HCT116 (cell line): Measurements from ENCODE around the gene NHERF2. TPM values are rescaled to one million over a fixed set of nuclear protein-coding genes. Genes with fewer than 3 reads are reported as not detected.

ENCODE experiments used
- ATAC-seq: fragments of 200-7000 bp; cut with Tn5 transposase; 2 replicates; pipeline ENCODE4 v1.9.1; 2020; ENCODE audit warnings: mild to moderate bottlenecking, moderate library complexity
- BruUV-seq: library from RNA; stranded (reverse); fragments of 400-500 nt; replicated peaks from 2 replicates; lab custom pipeline; 2021; lab: Mats Ljungman, UMichigan
- CTCF ChIA-PET: fragments of 300-600 bp; sonication (Branson Sonifier 250); formaldehyde crosslinking; loops from one replicate; lab custom pipeline; 2021; ENCODE audit warnings: antibody characterized with exemption; lab: Charles Lee
- POLR2A ChIA-PET: fragments of 300-600, 350-600 bp; sonication (Branson Sonifier 250); formaldehyde crosslinking; loops from one replicate; lab custom pipeline; 2021; ENCODE audit warnings: antibody characterized with exemption; lab: Charles Lee
- RAD21 ChIA-PET, 2 experiments: fragments of 300-600 bp; sonication (Branson Sonifier 250); formaldehyde crosslinking; loops; one replicate each; lab custom pipeline; 2023; ENCODE audit warnings: low total read pairs in 2 of 2; ENCODE audit not compliant: uncharacterized antibody in 2 of 2, unreplicated experiment in 2 of 2, low non-redundant PET in 1 of 2; lab: Charles Lee
- DNase-seq: peaks from one replicate; pipeline ENCODE4 v3.0.0-alpha.2; 2010; ENCODE audit warnings: low read depth, low spot score
- H2AFZ ChIP-seq: fragments of 200-600 bp; shearing (Covaris generic), sonication (generic); 2 replicates; pipeline ENCODE4 v1.6.1; 2017; ENCODE audit warnings: low read depth, mixed run types, mixed read lengths, antibody characterized with exemption, low read length; ENCODE audit not compliant: poor library complexity, severe bottlenecking
- H3K27ac ChIP-seq: 2 replicates; pipeline ENCODE4 v1.5.1; 2012; ENCODE audit warnings: low read depth, low read length
- H3K27me3 ChIP-seq: fragments of 200-600 bp; sonication (generic); 2 replicates; pipeline ENCODE4 v1.6.1; 2016; ENCODE audit warnings: mixed run types, low read length, mixed read lengths; ENCODE audit not compliant: insufficient read depth
- H3K36me3 ChIP-seq, 2 experiments: fragments of 200-500 bp in 1 of 2; fragments of 200-600 bp in 1 of 2; sonication (Bioruptor generic) in 1 of 2; sonication (generic) in 1 of 2; 2 replicates each; pipeline versions ENCODE4 v1.5.1 to v1.6.1; 2014 to 2016; ENCODE audit warnings: low read length in 2 of 2, inconsistent platforms in 1 of 2, mixed read lengths in 1 of 2, mixed run types in 1 of 2; ENCODE audit not compliant: insufficient read depth in 2 of 2, control insufficient read depth in 1 of 2
- H3K4me1 ChIP-seq, 2 experiments: fragments of 200-600 bp in 1 of 2; sonication (generic) in 1 of 2; 2 replicates each; pipeline versions ENCODE4 v1.5.1 to v1.6.1; 2012 to 2017; ENCODE audit warnings: low read length in 2 of 2, inconsistent platforms in 1 of 2, mild to moderate bottlenecking in 1 of 2, mixed read lengths in 1 of 2, mixed run types in 1 of 2, moderate library complexity in 1 of 2; ENCODE audit not compliant: insufficient read depth in 2 of 2, control insufficient read depth in 1 of 2
- H3K4me2 ChIP-seq: fragments of 200-600 bp; sonication (generic); 2 replicates; pipeline ENCODE4 v1.6.1; 2017; ENCODE audit warnings: mixed run types, low read length, mixed read lengths
- H3K4me3 ChIP-seq, 2 experiments: fragments of 200-600 bp in 1 of 2; sonication (generic) in 1 of 2; replicated peaks in 1 of 2; 2 replicates each; pipeline ENCODE4 v1.5.1; 2011 to 2016; ENCODE audit warnings: low read length in 2 of 2, control low read depth in 1 of 2, low read depth in 1 of 2, mild to moderate bottlenecking in 1 of 2, mixed read lengths in 1 of 2, mixed run types in 1 of 2
- H3K79me2 ChIP-seq: fragments of 200-600 bp; sonication (generic); 2 replicates; pipeline ENCODE4 v1.6.1; 2017; ENCODE audit warnings: mild to moderate bottlenecking, mixed run types, low read length, moderate library complexity, mixed read lengths; ENCODE audit not compliant: insufficient read depth
- H3K9ac ChIP-seq: fragments of 200-600 bp; sonication (generic); 2 replicates; pipeline ENCODE4 v1.6.1; 2016; ENCODE audit warnings: low read length, mixed read lengths
- H3K9me2 ChIP-seq: fragments of 200-600 bp; sonication (generic), shearing (Covaris generic); 2 replicates; pipeline ENCODE4 v1.6.1; 2017; ENCODE audit warnings: mixed run types, mild to moderate bottlenecking, moderate library complexity; ENCODE audit not compliant: insufficient read depth
- H3K9me3 ChIP-seq, 2 experiments: fragments of 200-500 bp in 1 of 2; fragments of 200-600 bp in 1 of 2; sonication (Bioruptor generic) in 1 of 2; sonication (generic) in 1 of 2; 2 replicates each; pipeline ENCODE4 v1.6.1; 2014 to 2017; ENCODE audit warnings: low read length in 2 of 2, mixed read lengths in 2 of 2, inconsistent platforms in 1 of 2, low read depth in 1 of 2, mild to moderate bottlenecking in 1 of 2, mixed run types in 1 of 2, moderate library complexity in 1 of 2; ENCODE audit not compliant: control insufficient read depth in 1 of 2, insufficient read depth in 1 of 2
- H4K20me1 ChIP-seq: fragments of 200-600 bp; sonication (generic), shearing (Covaris generic); 2 replicates; pipeline ENCODE4 v1.6.1; 2017; ENCODE audit warnings: mixed run types, mild to moderate bottlenecking, moderate library complexity; ENCODE audit not compliant: insufficient read depth
- EGR1 ChIP-seq: IDR thresholded peaks from 2 replicates; pipeline ENCODE4 v1.6.1; 2012; ENCODE audit warnings: low read depth
- ELF1 ChIP-seq: IDR thresholded peaks from 2 replicates; pipeline ENCODE4 v1.6.1; 2012; ENCODE audit warnings: low read depth, borderline replicate concordance
- EZH2phosphoT487 ChIP-seq: fragments of 200-600 bp; IDR thresholded peaks from 2 replicates; pipeline ENCODE4 v1.6.1; 2018; ENCODE audit warnings: antibody characterized with exemption, borderline replicate concordance
- MAX ChIP-seq: IDR thresholded peaks from 2 replicates; pipeline ENCODE4 v1.6.1; 2012
- RAD21 ChIP-seq: IDR thresholded peaks from 2 replicates; pipeline ENCODE4 v1.6.1; 2012; ENCODE audit warnings: low read depth, mild to moderate bottlenecking
- REST ChIP-seq: IDR thresholded peaks from 2 replicates; pipeline ENCODE4 v1.6.1; 2012; ENCODE audit warnings: low read depth
- YY1 ChIP-seq: IDR thresholded peaks from 2 replicates; pipeline ENCODE4 v1.6.1; 2011; ENCODE audit warnings: low read length, low read depth, moderate library complexity, mild to moderate bottlenecking; ENCODE audit not compliant: insufficient replicate concordance; ENCODE audit errors: extremely low read depth
- intact Hi-C: fragments of 100-400 bp; cut with micrococcal nuclease; formaldehyde crosslinking; loops from 2 replicates; pipeline ENCODE4 v1.10.0; 2022
- total RNA-seq: library from RNA; stranded (reverse); gene quantifications from one replicate; pipeline ENCODE4 v1.2.1, GENCODE V29; 2021; ENCODE audit not compliant: unreplicated experiment

NHERF2 gene
- total RNA-seq, 1 experiment from 2014 or later: 58.4 TPM

GRCh38 chr16:2053897-2054296, 27.2 kb downstream of the NHERF2 start:
- no peak overlapping the region for H3K4me3 ChIP-seq
- intact Hi-C loops: no loop called here
- no peak for TF ChIP-seq REST
- TF ChIP-seq YY1: no peak
- no peak for TF ChIP-seq EZH2phosphoT487
- TF ChIP-seq MAX: no peak
- no peak for TF ChIP-seq EGR1
- TF ChIP-seq ELF1: no peak
- no peak for TF ChIP-seq RAD21
- no peak overlapping the region for H3K9ac ChIP-seq
- ChIA-PET RAD21 (no interaction called here), CTCF (no interaction called here), POLR2A (no interaction called here)
- H2AFZ ChIP-seq: no peak overlapping the region
- H3K79me2 ChIP-seq: 0 out of 2 replicates have a peak, but pooled peaks cover under 1% of the 10 kb centered on the region
- no peaks in the 10 kb centered on the region for H4K20me1 ChIP-seq
- peaks cover 0 to 3% of the 10 kb centered on the region in 2 experiments; a peak in 2 of 4 replicates for H3K36me3 ChIP-seq
- no peak for ATAC-seq
- H3K4me1 ChIP-seq: peaks cover 0 to 4% of the 10 kb centered on the region in 2 experiments; a peak in 2 of 4 replicates
- DNase-seq: no peak
- H3K27me3 ChIP-seq: no peaks in the 10 kb centered on the region
- H3K4me2 ChIP-seq: no peak overlapping the region
- no peaks in the 10 kb centered on the region for H3K9me2 ChIP-seq
- no TSS peak for BruUV-seq
- H3K9me3 ChIP-seq: no peaks in the 10 kb centered on the region
- H3K27ac ChIP-seq: no peak overlapping the region
